Uterus (tissue), 4 donors: ENCODE data around the gene GGCX. TPM values are rescaled to one million over a fixed set of nuclear protein-coding genes. Genes with fewer than 3 reads are reported as not detected.
"Not testable (repeated sequence)": the region's sequence is repeated elsewhere in the genome, so short reads cannot be mapped to it uniquely, and the experiment has no call there.

Experiments
- DNase-seq, 2 donors: peaks; one replicate each; pipeline ENCODE4 v3.0.0-alpha.2; 2019 to 2020
- H3K27ac ChIP-seq, 2 donors: fragments of 200-600 bp; sonication (generic); 1 replicate in 1 of 2; 2 replicates in 1 of 2; pipeline ENCODE4 v1.5.1; 2016 to 2018
- H3K27me3 ChIP-seq, 2 donors: fragments of 200-600 bp; sonication (generic); one replicate each; pipeline ENCODE4 v1.5.1; 2018 to 2019; ENCODE audit warnings: control low read depth in 1 of 2
- H3K36me3 ChIP-seq, 2 donors: fragments of 200-600 bp; sonication (generic); one replicate each; pipeline ENCODE4 v1.5.1; 2019; ENCODE audit warnings: control low read depth in 1 of 2
- H3K4me1 ChIP-seq, 2 donors: fragments of 200-600 bp; sonication (generic); one replicate each; pipeline ENCODE4 v1.5.1; 2018 to 2019; ENCODE audit warnings: control low read depth in 1 of 2
- H3K4me3 ChIP-seq, 2 donors: fragments of 200-600 bp; sonication (generic); 1 replicate in 1 of 2; 2 replicates in 1 of 2; pipeline ENCODE4 v1.5.1; 2018 to 2019; ENCODE audit warnings: mild to moderate bottlenecking in 1 of 2
- H3K9me3 ChIP-seq, 2 donors: fragments of 200-600 bp; sonication (generic); one replicate each; pipeline ENCODE4 v1.5.1; 2019; ENCODE audit warnings: control low read depth in 1 of 2
- POLR2A ChIP-seq, 2 donors: fragments of 450-650 bp; IDR thresholded peaks; one replicate each; pipeline ENCODE4 v1.6.1; 2016; ENCODE audit warnings: antibody characterized with exemption in 2 of 2, mild to moderate bottlenecking in 1 of 2, moderate library complexity in 1 of 2
- intact Hi-C: fragments of 100-400 bp; cut with DNase I; formaldehyde crosslinking; loops from one replicate; pipeline ENCODE4 v1.15.1; 2023; ENCODE audit warnings: low total_unique reads
- total RNA-seq, 4 donors: library from RNA; depleted of rRNA in 3 of 4; stranded (reverse); fragments of >200 nt in 3 of 4; gene quantifications; one replicate each; pipeline versions ENCODE4 v1.1.0 to v1.2.4, GENCODE V29; 2014 to 2023
- TF ChIP-seq, protein P1 (sequence below), 4 experiments: fragments of 200-600 bp in 2 of 4; fragments of 450-650 bp in 2 of 4; sonication (generic) in 2 of 4; IDR thresholded peaks; one replicate each; pipeline ENCODE4 v1.5.1; 2016 to 2019; ENCODE audit warnings: antibody characterized with exemption in 4 of 4, mild to moderate bottlenecking in 2 of 4, moderate library complexity in 1 of 4
- donor health status: DM: yes; HTN: yes; CAD: no.

GGCX gene
- total RNA-seq, 4 donors from 2014 or later = 14.1 to 54.1 (median 37.9) TPM

DNA sequence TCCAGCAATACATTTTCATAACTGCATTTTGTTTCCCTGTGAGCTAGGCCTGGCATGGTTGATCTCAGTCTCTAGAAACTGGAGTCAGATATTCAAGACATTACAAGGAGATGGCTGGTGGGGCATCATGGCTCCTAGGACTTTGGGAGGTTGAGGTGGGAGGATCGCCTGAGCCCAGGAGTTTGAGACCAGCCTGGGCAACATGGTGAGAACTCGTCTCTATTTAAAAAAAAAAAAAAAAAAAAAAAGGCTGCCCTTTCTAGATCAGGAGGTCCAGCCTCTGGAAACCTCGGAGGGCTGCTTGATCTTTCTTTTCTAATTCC is 15.7 kb upstream of the GGCX start:
- Histone ChIP-seq H3K4me1 (no peaks in the 10 kb centered on the region), H3K27me3 (no peaks in the 10 kb centered on the region), H3K9me3 (no peaks in the 10 kb centered on the region), H3K4me3 (no peak overlapping the region), H3K36me3 (no peaks in the 10 kb centered on the region), H3K27ac (peak overlapping the region; percentile 47 to 70)
- intact Hi-C loops = no loop called here
- DNase-seq = no peak
- TF ChIP-seq, protein P1, sequence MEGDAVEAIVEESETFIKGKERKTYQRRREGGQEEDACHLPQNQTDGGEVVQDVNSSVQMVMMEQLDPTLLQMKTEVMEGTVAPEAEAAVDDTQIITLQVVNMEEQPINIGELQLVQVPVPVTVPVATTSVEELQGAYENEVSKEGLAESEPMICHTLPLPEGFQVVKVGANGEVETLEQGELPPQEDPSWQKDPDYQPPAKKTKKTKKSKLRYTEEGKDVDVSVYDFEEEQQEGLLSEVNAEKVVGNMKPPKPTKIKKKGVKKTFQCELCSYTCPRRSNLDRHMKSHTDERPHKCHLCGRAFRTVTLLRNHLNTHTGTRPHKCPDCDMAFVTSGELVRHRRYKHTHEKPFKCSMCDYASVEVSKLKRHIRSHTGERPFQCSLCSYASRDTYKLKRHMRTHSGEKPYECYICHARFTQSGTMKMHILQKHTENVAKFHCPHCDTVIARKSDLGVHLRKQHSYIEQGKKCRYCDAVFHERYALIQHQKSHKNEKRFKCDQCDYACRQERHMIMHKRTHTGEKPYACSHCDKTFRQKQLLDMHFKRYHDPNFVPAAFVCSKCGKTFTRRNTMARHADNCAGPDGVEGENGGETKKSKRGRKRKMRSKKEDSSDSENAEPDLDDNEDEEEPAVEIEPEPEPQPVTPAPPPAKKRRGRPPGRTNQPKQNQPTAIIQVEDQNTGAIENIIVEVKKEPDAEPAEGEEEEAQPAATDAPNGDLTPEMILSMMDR (IDR thresholded peaks at IDR 0.05) = no peak
- TF ChIP-seq POLR2A (IDR thresholded peaks at IDR 0.05) = no peak

DNA sequence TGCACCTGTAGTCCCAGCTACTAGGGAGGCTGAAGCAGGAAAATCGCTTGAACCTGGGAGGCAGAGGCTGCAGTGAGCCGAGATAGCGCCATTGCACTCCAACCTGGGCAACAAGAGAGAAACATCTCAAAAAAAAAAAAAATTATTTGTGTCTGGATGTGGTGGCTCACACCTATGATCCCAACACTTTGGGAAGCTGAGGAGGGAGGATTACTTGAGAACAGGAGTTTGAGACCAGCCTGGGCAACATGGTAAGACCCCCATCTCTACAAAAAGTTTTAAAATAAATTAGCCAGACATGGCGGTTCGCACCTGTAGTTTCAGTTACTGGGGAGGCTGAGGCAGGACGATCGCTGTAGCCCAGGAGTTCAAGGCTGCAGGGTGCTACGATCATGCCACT is 14.4 kb upstream of the GGCX start:
- Histone ChIP-seq H3K9me3 (no peaks in the 10 kb centered on the region), H3K27ac (no peak overlapping the region), H3K27me3 (no peaks in the 10 kb centered on the region), H3K36me3 (no peaks in the 10 kb centered on the region), H3K4me3 (no peak overlapping the region), H3K4me1 (no peaks in the 10 kb centered on the region)
- DNase-seq = no peak
- TF ChIP-seq POLR2A (IDR thresholded peaks at IDR 0.05) = no peak
- TF ChIP-seq, protein P1 (IDR thresholded peaks at IDR 0.05) = no peak
- intact Hi-C loops = no loop called here

DNA sequence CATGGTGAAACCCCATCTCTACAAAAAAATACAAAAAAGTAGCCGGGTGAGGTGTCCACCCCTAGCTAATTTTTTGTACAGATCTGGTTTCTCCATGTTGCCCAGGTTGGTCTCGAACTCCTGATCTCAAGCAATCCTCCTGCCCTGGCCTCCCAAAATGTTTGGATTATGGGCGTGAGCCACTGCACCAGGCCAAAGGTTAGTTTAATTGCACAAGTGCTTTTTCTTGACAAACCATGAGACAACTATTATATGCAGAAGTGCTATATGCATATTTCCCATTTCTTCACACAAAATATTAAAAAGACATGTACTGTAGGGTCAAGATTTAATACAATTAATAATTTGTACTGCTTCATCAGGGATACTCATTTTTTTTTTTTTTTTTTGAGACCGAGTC is 5.0 kb upstream of the GGCX start:
- Histone ChIP-seq H3K27me3 (no peaks in the 10 kb centered on the region), H3K4me3 (no peak overlapping the region), H3K4me1 (no peaks in the 10 kb centered on the region), H3K36me3 (no peaks in the 10 kb centered on the region), H3K9me3 (no peaks in the 10 kb centered on the region), H3K27ac (no peak overlapping the region)
- intact Hi-C loops = no loop called here
- no peak for DNase-seq
- TF ChIP-seq POLR2A (IDR thresholded peaks at IDR 0.05) = no peak
- TF ChIP-seq, protein P1 (IDR thresholded peaks at IDR 0.05) = no peak

DNA sequence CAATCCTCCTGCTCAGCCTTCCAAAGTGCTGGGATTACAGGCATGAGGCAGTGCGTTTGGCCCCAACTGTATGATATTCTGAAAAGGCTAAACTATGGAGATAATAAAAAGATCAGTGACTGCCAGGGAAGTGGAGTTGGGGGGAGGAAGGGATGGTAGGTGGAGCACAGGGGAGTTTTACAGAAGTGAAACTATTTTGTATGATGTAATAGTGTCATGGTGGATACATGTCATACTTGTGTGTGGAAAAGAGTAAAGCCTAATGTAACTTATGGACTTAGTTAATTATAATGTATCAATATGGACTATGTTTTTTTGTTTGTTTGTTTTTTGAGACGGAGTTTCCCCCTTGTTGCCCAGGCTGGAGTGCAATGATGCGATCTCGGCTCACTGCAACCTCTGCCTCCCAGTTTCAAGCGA is 2.9 kb upstream of the GGCX start:
- TF ChIP-seq, protein P1 (IDR thresholded peaks at IDR 0.05) = no peak
- TF ChIP-seq POLR2A (IDR thresholded peaks at IDR 0.05) = no peak
- H3K4me1 ChIP-seq = peaks cover 8 to 9% of the 10 kb centered on the region in 2 donors
- H3K9me3 ChIP-seq = no peaks in the 10 kb centered on the region
- no peak for DNase-seq
- no peaks in the 10 kb centered on the region for H3K36me3 ChIP-seq
- H3K27me3 ChIP-seq = no peaks in the 10 kb centered on the region
- intact Hi-C loops = no loop called here
- no peak overlapping the region for H3K4me3 ChIP-seq
- H3K27ac ChIP-seq = no peak overlapping the region

DNA sequence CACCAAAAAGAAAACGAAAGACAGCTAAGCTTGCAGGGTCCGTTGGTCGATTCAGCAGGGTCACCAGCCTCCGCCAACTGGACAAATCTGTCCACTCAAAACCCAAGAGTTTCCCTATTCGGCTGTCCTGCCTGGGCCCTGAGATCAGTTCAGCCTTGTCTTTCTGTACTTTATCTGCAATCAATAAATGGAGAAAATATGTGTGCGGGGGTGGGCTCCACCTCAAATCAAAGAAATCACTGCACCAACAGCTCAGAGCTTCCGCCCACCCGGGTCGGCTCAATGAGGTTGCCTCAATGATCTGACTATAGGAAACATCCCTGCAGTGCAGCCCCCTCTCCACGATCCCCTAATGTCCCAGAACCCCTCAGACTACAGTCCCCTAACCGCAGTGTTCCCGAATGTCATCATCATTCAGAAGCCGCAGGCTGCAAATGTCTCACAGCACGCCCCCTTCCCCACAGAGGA is 447 bp downstream of the GGCX start:
- peak overlapping the region; percentile 81 to 91 for H3K4me3 ChIP-seq
- TF ChIP-seq, protein P1 (IDR thresholded peaks at IDR 0.05) = no peak
- TF ChIP-seq POLR2A (IDR thresholded peaks at IDR 0.05) = no peak
- H3K4me1 ChIP-seq = peaks cover 8 to 9% of the 10 kb centered on the region in 2 donors
- peak overlapping the region; percentile 89 to 91 for H3K27ac ChIP-seq
- no peaks in the 10 kb centered on the region for H3K27me3 ChIP-seq
- intact Hi-C loops = no loop called here
- H3K36me3 ChIP-seq = no peaks in the 10 kb centered on the region
- no peak for DNase-seq
- no peaks in the 10 kb centered on the region for H3K9me3 ChIP-seq

DNA sequence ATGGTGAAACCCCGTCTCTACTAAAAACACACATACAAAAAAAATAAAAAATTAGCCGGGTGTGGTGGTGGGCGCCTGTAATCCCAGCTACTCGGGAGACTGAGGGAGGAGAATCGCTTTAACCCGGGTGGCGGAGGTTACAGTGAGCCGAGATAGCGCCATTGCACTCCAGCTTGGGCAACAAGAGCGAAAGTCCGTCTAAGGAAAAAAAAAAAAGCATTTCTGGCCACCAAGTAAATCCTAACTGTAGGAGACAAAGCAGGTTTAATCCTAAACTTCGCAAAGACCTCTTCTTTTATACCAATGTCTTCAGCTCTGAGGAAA is 928 bp downstream of the GGCX start:
- H3K27me3 ChIP-seq, intact Hi-C loops, H3K36me3 ChIP-seq, DNase-seq, H3K9me3 ChIP-seq, H3K4me1 ChIP-seq: not testable (repeated sequence)
- Histone ChIP-seq H3K4me3 (peak overlapping the region; percentile 81 to 91), H3K27ac (peak overlapping the region in 1 of 2 donors; percentile 89)
